Mucosa of stomach (tissue), 1 donor: Measurements from ENCODE around the gene RBL2.
A peak's percentile ranks its signal among the peaks of the same experiment; 100 is the strongest.

Source experiments
- H3K27me3 ChIP-seq: one replicate; pipeline ENCODE4 v1.7.0; 2013; ENCODE audit warnings: mild to moderate bottlenecking, low read length; ENCODE audit not compliant: control insufficient read depth, insufficient read depth
- H3K36me3 ChIP-seq: one replicate; pipeline ENCODE4 v1.7.0; 2013; ENCODE audit warnings: low read length; ENCODE audit not compliant: control insufficient read depth, insufficient read depth
- H3K4me1 ChIP-seq: one replicate; pipeline ENCODE4 v1.7.0; 2013; ENCODE audit warnings: mild to moderate bottlenecking, low read length; ENCODE audit not compliant: control insufficient read depth, insufficient read depth
- H3K4me3 ChIP-seq: one replicate; pipeline ENCODE4 v1.7.0; 2013; ENCODE audit warnings: low read length
- H3K9ac ChIP-seq: one replicate; pipeline ENCODE4 v1.7.0; 2013; ENCODE audit warnings: mild to moderate bottlenecking, low read length, moderate library complexity
- H3K9me3 ChIP-seq: one replicate; pipeline ENCODE4 v1.7.0; 2013; ENCODE audit warnings: mild to moderate bottlenecking, low read length, moderate library complexity; ENCODE audit not compliant: control insufficient read depth
- donor health status: Pancreatic carcinoma.

The RBL2 gene

GRCh38 chr16:53498984-53499383 is 64.7 kb downstream of the RBL2 start:
- H3K4me3 ChIP-seq, result no peak overlapping the region
- H3K36me3 ChIP-seq, result no peaks in the 10 kb centered on the region
- H3K9ac ChIP-seq, result no peak overlapping the region
- peaks cover 17% of the 10 kb centered on the region for H3K4me1 ChIP-seq
- H3K9me3 ChIP-seq, result no peaks in the 10 kb centered on the region
- no peaks in the 10 kb centered on the region for H3K27me3 ChIP-seq

- no peaks in the 10 kb centered on the region for H3K27me3 ChIP-seq
- peak overlapping the region; percentile 60 for H3K9ac ChIP-seq
- no peaks in the 10 kb centered on the region for H3K36me3 ChIP-seq
- H3K4me3 ChIP-seq, result no peak overlapping the region
- peaks cover 22% of the 10 kb centered on the region for H3K4me1 ChIP-seq
- no peaks in the 10 kb centered on the region for H3K9me3 ChIP-seq
These were observed 67.1 kb downstream of the RBL2 start for GRCh38 chr16:53501216-53501859.

- peak within 1 kb of the TSS; percentile 44 for H3K4me3 ChIP-seq
- H3K36me3 ChIP-seq, result no peaks in the 10 kb centered on the region
- H3K4me1 ChIP-seq, result peaks cover 22% of the 10 kb centered on the region
- no peaks in the 10 kb centered on the region for H3K9me3 ChIP-seq
- H3K27me3 ChIP-seq, result no peaks in the 10 kb centered on the region
- peak within 1 kb of the TSS; percentile 61 for H3K9ac ChIP-seq
These were observed 68.3 kb downstream of the RBL2 start, which contains the start of gene AKTIP for GRCh38 chr16:53502331-53503269. Gene AKTIP (minus strand): TSS chr16:53503209. CDS start chr16:53500259, 2,950 bp downstream.

- Histone ChIP-seq H3K9me3 (no peaks in the 10 kb centered on the region), H3K36me3 (no peaks in the 10 kb centered on the region), H3K27me3 (no peaks in the 10 kb centered on the region), H3K9ac (peak overlapping the region; percentile 45), H3K4me1 (peaks cover 22% of the 10 kb centered on the region), H3K4me3 (peak overlapping the region; percentile 43)
These were observed 69.1 kb downstream of the RBL2 start for GRCh38 chr16:53503270-53503923.

- Histone ChIP-seq H3K4me1 (peaks cover 22% of the 10 kb centered on the region), H3K27me3 (no peaks in the 10 kb centered on the region), H3K36me3 (no peaks in the 10 kb centered on the region), H3K9ac (peak overlapping the region; percentile 61), H3K4me3 (peak overlapping the region; percentile 10), H3K9me3 (no peaks in the 10 kb centered on the region)
These were observed 69.9 kb downstream of the RBL2 start for GRCh38 chr16:53503991-53504663.

GRCh38 chr16:53504665-53505064 is 70.4 kb downstream of the RBL2 start:
- Histone ChIP-seq H3K36me3 (no peaks in the 10 kb centered on the region), H3K4me1 (peaks cover 22% of the 10 kb centered on the region), H3K4me3 (no peak overlapping the region), H3K9ac (peak overlapping the region; percentile 61), H3K27me3 (no peaks in the 10 kb centered on the region), H3K9me3 (no peaks in the 10 kb centered on the region)

- H3K4me1 ChIP-seq, result peaks cover 26% of the 10 kb centered on the region
- no peak overlapping the region for H3K9ac ChIP-seq
- no peaks in the 10 kb centered on the region for H3K9me3 ChIP-seq
- no peaks in the 10 kb centered on the region for H3K36me3 ChIP-seq
- H3K27me3 ChIP-seq, result no peaks in the 10 kb centered on the region
- no peak overlapping the region for H3K4me3 ChIP-seq
These were observed 72.0 kb downstream of the RBL2 start for GRCh38 chr16:53506254-53506653.

GRCh38 chr16:53507464-53508179 is 73.4 kb downstream of the RBL2 start:
- H3K27me3 ChIP-seq, result no peaks in the 10 kb centered on the region
- H3K9ac ChIP-seq, result no peak overlapping the region
- no peaks in the 10 kb centered on the region for H3K36me3 ChIP-seq
- H3K4me1 ChIP-seq, result peaks cover 22% of the 10 kb centered on the region
- H3K9me3 ChIP-seq, result no peaks in the 10 kb centered on the region
- no peak overlapping the region for H3K4me3 ChIP-seq

GRCh38 chr16:53509906-53510703 is 75.8 kb downstream of the RBL2 start:
- no peaks in the 10 kb centered on the region for H3K9me3 ChIP-seq
- peaks cover 16% of the 10 kb centered on the region for H3K4me1 ChIP-seq
- no peak overlapping the region for H3K4me3 ChIP-seq
- H3K27me3 ChIP-seq, result no peaks in the 10 kb centered on the region
- H3K36me3 ChIP-seq, result no peaks in the 10 kb centered on the region
- no peak overlapping the region for H3K9ac ChIP-seq

GRCh38 chr16:53510704-53511070 is 76.4 kb downstream of the RBL2 start:
- Histone ChIP-seq H3K36me3 (no peaks in the 10 kb centered on the region), H3K9me3 (no peaks in the 10 kb centered on the region), H3K4me3 (no peak overlapping the region), H3K4me1 (peaks cover 16% of the 10 kb centered on the region), H3K9ac (peak overlapping the region; percentile 6), H3K27me3 (no peaks in the 10 kb centered on the region)

- H3K9ac ChIP-seq, result peak overlapping the region; percentile 6
- no peaks in the 10 kb centered on the region for H3K27me3 ChIP-seq
- peaks cover 16% of the 10 kb centered on the region for H3K4me1 ChIP-seq
These were observed 76.8 kb downstream of the RBL2 start for GRCh38 chr16:53511084-53511402.

More at GRCh38 chr16:53511084-53511402, 76.8 kb downstream of the RBL2 start:
- Histone ChIP-seq H3K36me3 (no peaks in the 10 kb centered on the region), H3K9me3 (no peaks in the 10 kb centered on the region), H3K4me3 (no peak overlapping the region)
